ENCODE data around the gene MEAK7. TPM values are rescaled to one million over a fixed set of nuclear protein-coding genes. Genes with fewer than 3 reads are reported as not detected.

Gene MEAK7
- total RNA-seq, 1 donor from 2014 or later: 34.2 TPM

GRCh38 chr16:84459941-84460405, 44.5 kb downstream of the MEAK7 start:
- no peaks in the 10 kb centered on the region for H3K9me3 Mint-ChIP-seq (ENCODE audit: unreplicated experiment)
- no peak overlapping the region for H3K4me3 Mint-ChIP-seq (ENCODE audit: unreplicated experiment)
- peaks cover 11% of the 10 kb centered on the region for H3K36me3 Mint-ChIP-seq (ENCODE audit: low read depth, unreplicated experiment)
- H3K27ac Mint-ChIP-seq (ENCODE audit: unreplicated experiment): no peak overlapping the region
- peaks cover 10% of the 10 kb centered on the region for H3K27me3 Mint-ChIP-seq (ENCODE audit: unreplicated experiment)
- TF ChIP-seq CTCF (IDR thresholded peaks at IDR 0.05; ENCODE audit: unreplicated experiment): no peak
- peaks cover 7% of the 10 kb centered on the region for H3K4me1 Mint-ChIP-seq (ENCODE audit: unreplicated experiment)
- no peak for DNase-seq (ENCODE audit: low spot score)

- no peak overlapping the region for H3K4me3 Mint-ChIP-seq (ENCODE audit: unreplicated experiment)
- no peak for TF ChIP-seq CTCF (IDR thresholded peaks at IDR 0.05; ENCODE audit: unreplicated experiment)
- H3K36me3 Mint-ChIP-seq (ENCODE audit: low read depth, unreplicated experiment): peaks cover 7% of the 10 kb centered on the region
- no peak overlapping the region for H3K27ac Mint-ChIP-seq (ENCODE audit: unreplicated experiment)
- H3K27me3 Mint-ChIP-seq (ENCODE audit: unreplicated experiment): peaks cover 7% of the 10 kb centered on the region
- no peak for DNase-seq (ENCODE audit: low spot score)
- H3K4me1 Mint-ChIP-seq (ENCODE audit: unreplicated experiment): peaks cover 7% of the 10 kb centered on the region
- no peaks in the 10 kb centered on the region for H3K9me3 Mint-ChIP-seq (ENCODE audit: unreplicated experiment)
Observed at GRCh38 chr16:84459533-84459894, 44.9 kb downstream of the MEAK7 start.

GRCh38 chr16:84458606-84459532, 45.6 kb downstream of the MEAK7 start:
- no peaks in the 10 kb centered on the region for H3K9me3 Mint-ChIP-seq (ENCODE audit: unreplicated experiment)
- TF ChIP-seq CTCF (IDR thresholded peaks at IDR 0.05; ENCODE audit: unreplicated experiment): no peak
- H3K27me3 Mint-ChIP-seq (ENCODE audit: unreplicated experiment): peaks cover 6% of the 10 kb centered on the region
- peaks cover 6% of the 10 kb centered on the region for H3K36me3 Mint-ChIP-seq (ENCODE audit: low read depth, unreplicated experiment)
- peaks cover 7% of the 10 kb centered on the region for H3K4me1 Mint-ChIP-seq (ENCODE audit: unreplicated experiment)
- no peak overlapping the region for H3K27ac Mint-ChIP-seq (ENCODE audit: unreplicated experiment)
- H3K4me3 Mint-ChIP-seq (ENCODE audit: unreplicated experiment): no peak overlapping the region
- DNase-seq (ENCODE audit: low spot score): no peak

- DNase-seq (ENCODE audit: low spot score): no peak
- Mint-ChIP-seq H3K36me3 (ENCODE audit: low read depth, unreplicated experiment) (no peaks in the 10 kb centered on the region), H3K4me3 (ENCODE audit: unreplicated experiment) (no peak overlapping the region), H3K4me1 (ENCODE audit: unreplicated experiment) (no peaks in the 10 kb centered on the region), H3K27ac (ENCODE audit: unreplicated experiment) (no peak overlapping the region), H3K9me3 (ENCODE audit: unreplicated experiment) (no peaks in the 10 kb centered on the region), H3K27me3 (ENCODE audit: unreplicated experiment) (peaks cover 4% of the 10 kb centered on the region)
- no peak for TF ChIP-seq CTCF (IDR thresholded peaks at IDR 0.05; ENCODE audit: unreplicated experiment)
Observed at GRCh38 chr16:84455031-84455430, 49.4 kb downstream of the MEAK7 start.

Other genes starting within 250 kb of the MEAK7 start
- gene WFDC1, start 209.8 kb downstream of the MEAK7 start, total RNA-seq (ENCODE audit: unreplicated experiment): not detected
- 2.7 TPM for gene ATP2C2, start 136.1 kb downstream of the MEAK7 start, total RNA-seq (ENCODE audit: unreplicated experiment)
- gene COTL1, start 113.4 kb upstream of the MEAK7 start, total RNA-seq (ENCODE audit: unreplicated experiment): 87.3 TPM
- gene KLHL36, start 143.9 kb upstream of the MEAK7 start, total RNA-seq (ENCODE audit: unreplicated experiment): 40.8 TPM
- 81.2 TPM for gene USP10, start 195.3 kb upstream of the MEAK7 start, total RNA-seq (ENCODE audit: unreplicated experiment)